NCI-H1105 treated with DMSO at 0.1 percent for 48 hours (cell line): ENCODE results near the gene PRMT1.

Source experiments
- DNase-seq: peaks from one replicate; lab custom pipeline; 2025; lab: John Stamatoyannopoulos, UW

Gene PRMT1

DNA sequence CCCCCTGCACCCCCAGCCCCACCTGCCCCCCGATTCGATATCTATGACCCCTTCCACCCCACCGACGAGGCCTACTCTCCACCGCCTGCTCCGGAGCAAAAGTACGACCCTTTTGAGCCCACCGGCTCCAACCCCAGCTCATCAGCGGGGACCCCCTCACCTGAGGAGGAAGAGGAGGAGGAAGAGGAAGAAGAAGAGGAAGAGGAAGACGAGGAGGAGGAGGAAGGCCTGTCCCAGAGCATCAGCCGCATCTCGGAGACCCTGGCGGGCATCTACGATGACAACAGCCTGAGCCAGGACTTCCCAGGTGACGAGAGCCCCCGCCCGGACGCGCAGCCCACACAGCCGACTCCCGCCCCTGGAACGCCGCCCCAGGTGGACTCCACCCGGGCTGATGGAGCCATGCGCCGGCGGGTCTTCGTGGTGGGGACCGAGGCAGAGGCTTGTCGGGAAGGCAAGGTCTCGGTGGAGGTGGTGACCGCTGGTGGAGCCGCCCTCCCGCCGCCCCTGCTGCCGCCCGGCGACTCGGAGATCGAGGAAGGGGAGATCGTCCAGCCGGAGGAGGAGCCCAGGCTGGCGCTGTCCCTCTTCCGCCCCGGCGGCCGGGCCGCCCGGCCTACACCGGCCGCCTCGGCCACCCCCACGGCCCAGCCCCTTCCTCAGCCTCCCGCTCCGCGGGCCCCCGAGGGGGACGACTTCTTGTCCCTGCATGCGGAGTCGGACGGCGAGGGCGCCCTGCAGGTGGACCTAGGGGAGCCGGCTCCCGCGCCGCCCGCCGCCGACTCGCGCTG lies 25.8 kb upstream of the PRMT1 start:
- no peak for DNase-seq

DNA sequence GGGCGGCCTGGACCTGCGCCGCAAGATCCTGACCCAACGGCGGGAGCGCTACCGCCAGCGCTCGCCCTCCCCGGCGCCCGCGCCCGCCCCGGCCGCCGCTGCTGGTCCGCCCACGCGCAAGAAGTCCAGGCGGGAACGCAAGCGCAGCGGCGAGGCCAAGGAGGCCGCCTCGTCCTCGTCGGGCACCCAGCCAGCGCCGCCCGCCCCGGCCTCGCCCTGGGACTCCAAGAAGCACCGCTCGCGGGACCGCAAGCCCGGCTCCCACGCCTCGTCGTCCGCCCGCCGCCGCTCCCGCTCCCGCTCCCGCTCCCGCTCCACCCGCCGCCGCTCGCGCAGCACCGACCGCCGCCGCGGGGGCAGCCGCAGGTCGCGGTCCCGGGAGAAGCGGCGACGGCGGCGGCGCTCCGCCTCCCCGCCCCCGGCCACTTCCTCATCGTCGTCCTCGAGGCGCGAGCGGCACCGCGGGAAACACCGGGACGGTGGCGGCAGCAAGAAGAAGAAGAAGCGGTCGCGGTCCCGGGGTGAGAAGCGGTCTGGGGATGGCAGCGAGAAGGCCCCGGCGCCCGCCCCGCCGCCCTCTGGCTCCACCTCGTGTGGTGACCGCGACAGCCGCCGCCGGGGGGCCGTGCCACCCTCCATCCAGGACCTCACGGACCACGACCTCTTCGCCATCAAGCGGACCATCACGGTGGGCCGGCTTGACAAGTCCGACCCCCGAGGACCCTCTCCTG lies 25.1 kb upstream of the PRMT1 start:
- no peak for DNase-seq

DNA sequence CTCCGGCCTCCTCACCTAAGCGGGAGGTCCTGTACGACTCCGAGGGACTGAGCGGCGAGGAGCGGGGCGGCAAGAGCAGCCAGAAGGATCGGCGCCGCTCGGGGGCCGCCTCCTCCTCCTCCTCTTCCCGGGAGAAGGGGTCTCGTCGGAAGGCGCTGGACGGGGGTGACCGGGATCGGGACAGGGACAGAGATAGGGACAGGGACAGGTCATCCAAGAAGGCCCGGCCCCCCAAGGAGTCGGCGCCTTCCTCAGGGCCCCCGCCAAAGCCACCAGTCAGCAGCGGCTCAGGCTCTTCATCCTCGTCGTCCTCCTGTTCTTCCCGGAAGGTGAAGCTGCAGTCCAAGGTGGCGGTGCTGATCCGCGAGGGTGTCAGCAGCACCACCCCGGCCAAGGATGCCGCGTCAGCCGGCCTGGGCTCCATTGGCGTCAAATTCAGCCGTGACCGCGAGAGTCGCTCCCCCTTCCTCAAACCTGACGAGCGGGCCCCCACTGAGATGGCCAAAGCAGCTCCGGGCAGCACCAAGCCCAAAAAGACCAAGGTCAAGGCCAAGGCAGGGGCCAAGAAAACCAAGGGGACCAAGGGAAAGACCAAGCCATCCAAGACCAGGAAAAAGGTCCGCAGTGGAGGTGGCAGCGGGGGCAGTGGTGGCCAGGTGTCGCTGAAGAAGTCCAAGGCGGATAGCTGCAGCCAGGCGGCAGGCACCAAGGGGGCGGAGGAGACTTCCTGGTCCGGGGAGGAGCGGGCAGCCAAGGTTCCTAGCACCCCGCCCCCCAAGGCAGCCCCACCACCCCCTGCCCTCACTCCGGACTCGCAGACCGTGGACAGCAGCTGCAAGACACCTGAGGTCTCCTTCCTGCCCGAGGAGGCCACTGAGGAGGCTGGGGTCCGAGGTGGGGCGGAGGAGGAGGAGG lies 24.3 kb upstream of the PRMT1 start:
- no peak for DNase-seq

DNA sequence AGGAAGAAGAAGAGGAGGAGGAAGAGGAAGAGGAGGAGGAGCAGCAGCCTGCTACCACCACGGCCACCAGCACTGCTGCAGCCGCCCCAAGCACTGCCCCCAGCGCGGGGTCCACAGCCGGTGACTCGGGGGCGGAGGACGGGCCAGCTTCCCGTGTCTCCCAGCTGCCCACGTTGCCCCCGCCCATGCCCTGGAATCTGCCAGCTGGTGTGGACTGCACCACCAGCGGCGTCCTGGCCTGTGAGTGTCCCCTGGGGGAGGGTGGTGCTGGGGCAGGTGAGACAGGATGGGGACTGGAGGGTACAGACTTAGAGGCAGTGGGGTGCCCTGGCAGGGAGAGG lies 23.6 kb upstream of the PRMT1 start:
- no peak for DNase-seq

DNA sequence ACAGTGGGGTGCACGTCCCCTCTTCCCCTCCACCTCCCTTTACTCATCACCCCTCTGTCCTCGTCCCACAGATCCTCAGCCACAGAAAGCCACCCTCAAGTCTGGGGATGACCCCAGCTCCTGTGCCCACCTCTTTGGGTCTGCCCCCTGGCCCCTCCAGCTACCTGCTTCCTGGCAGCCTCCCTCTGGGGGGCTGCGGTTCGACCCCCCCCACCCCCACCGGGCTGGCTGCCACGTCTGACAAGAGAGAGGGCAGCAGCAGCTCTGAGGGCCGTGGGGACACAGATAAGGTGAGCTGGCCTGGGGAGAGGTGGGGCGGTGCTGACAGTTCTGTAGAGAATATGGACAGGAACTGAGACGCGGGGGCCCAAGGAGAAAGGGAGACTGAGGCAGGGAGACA lies 22.5 kb upstream of the PRMT1 start:
- DNase-seq, result no peak

DNA sequence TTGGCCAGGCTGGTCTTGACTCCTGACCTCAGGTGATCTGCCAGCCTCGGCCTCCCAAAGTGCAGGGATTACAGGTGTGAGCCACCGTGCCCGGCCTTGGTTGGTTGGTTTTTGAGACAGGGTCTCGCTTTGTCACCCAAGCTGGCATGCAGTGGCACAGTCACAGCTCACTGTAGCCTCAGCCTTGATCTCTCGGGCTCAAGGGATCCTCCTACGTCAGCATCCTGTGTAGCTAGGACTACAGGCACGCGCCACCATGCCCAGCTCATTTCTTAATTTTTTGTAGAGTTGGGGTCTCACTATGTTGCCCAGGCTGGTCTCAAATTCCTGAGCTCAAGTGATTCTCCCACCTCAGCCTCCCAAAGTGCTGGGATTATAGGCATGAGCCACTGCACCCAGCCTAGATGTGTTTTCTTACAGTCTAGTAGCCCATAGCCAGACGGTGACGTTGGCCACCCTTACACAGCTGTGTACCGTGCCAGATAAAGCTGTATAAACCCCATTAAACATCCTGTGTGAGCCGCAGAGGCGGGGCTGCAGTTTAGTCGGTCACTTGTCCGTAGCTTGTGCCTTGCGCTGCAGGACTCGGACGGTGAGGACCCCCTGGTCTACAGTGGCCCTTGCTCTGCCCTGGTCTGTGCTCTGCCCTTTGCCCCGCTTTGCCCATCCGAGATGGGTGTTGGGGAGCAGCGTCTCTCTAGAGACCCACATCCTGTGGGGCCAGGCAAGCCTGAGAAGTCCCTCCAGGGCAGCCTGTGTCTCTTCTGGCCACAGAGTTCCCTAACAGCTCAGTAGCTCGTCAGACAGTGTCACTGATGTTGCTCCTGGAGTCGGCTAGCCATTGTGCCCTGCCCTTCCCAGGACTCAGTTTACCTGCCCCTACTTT lies 21.3 kb upstream of the PRMT1 start:
- no peak for DNase-seq

DNA sequence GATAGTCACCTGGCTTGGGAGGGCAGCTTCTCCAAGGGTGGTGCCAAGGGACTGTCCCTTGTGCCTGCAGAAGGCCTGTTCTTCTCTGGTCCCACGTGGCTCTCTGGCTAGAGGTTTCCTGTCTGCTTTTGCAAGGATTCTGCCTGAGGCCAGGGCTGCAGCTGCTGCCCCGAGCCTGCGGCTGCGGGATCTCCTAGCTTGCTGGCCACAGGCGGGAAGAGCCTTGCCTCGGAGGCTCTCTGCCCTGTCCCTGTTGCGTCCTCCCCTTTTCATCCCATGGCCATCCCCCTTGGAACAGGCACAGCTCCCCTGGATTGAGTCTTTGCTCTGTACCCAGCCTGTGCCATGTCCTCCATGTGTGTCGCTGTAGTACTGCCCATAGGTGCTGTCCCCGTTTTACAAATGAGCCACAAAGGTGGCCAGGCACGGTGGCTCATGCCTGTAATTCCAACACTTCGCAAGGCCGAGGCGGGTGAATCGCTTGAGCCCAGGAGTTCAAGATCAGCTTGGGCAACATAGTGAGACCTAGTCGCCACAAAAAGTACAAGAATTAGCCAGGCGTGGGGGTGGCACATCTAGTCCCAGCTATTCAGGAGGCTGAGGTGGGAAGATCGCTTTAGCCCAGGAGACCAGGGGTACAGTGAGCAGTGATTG lies 20.5 kb upstream of the PRMT1 start:
- DNase-seq, result no peak

DNA sequence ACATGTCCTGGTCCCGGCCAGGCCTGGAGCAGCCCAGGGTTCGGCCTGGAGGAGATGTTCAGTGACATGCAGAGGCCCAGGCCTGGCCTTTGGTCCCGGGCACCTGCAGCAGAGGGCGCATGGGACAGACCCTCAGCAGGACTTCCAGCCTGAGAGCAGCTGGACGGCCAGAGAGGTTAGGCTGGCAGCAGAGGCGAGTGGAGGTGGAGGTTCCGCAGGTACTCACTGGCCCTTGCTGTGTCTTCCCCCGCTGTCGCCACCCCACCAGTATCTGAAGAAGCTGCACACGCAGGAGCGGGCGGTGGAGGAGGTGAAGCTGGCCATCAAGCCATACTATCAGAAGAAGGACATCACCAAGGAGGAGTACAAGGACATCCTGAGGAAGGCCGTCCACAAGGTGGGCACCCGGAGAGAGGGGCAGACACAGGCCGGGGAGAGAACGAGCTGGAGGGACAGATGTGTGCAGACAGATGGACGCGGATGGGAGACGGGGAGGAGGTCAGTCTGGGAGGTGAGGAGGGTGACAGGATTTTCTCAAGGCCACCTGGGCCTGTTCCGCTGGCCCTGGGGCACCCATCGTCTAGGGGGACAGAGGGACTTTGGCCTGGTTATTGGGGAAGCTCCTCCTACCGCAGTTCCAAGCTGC lies 19.5 kb upstream of the PRMT1 start:
- no peak for DNase-seq

DNA sequence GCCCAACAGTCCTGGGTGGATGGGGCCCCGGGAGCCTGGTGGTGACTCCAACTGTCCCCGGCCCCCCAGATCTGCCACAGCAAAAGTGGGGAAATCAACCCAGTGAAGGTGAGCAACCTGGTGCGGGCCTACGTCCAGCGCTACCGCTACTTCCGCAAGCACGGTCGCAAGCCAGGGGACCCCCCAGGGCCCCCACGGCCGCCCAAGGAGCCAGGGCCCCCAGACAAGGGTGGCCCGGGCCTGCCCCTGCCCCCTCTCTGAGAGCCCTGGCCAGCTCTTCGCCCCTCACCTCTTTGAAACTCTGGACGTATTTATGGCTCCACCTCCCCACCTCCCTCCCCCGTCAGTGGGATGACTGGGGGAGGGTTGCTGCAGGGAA lies 18.9 kb upstream of the PRMT1 start:
- DNase-seq, result no peak

DNA sequence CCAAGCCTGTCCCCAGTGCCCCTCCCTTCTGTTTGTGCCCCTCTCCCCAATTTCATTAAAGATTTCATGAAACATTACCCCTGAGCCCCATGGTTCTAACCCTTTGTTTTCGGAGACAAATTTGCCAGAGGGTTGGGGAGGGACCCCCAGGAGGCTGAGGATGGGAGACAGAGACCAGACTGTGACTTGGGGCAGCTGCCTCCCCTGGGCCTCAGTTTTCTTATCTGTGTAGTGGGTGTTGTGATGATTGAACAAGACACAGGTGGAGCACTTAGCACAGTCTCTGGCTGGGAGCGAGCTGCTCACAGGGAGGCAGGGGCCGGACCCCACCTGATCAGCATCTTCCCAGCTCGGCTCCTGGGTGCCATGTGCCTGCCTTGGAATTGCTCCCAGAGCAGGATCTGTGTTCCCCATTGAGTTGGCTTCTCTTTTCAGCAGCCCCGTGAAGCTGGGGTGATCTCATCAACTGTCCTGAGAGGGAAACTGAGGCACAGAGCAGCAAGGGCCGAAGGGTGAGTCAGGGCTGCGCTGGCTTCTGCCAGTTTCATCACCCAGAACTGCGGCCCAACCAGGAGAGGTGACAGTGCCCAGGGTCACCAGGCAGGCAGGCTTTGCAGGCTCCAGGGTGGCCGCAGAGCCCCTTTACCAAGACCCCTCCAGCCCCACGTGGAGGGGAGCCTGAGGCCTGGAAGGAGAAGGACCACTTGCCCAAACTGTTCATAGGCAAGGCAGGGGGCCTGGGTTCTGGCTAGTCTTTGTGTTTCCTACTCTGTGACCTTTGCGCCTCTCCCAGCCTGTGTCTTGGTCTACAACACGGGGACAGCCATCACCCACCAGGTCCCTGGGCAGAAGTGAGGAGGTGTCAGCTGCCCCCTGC lies 18.3 kb upstream of the PRMT1 start:
- DNase-seq, result no peak

DNA sequence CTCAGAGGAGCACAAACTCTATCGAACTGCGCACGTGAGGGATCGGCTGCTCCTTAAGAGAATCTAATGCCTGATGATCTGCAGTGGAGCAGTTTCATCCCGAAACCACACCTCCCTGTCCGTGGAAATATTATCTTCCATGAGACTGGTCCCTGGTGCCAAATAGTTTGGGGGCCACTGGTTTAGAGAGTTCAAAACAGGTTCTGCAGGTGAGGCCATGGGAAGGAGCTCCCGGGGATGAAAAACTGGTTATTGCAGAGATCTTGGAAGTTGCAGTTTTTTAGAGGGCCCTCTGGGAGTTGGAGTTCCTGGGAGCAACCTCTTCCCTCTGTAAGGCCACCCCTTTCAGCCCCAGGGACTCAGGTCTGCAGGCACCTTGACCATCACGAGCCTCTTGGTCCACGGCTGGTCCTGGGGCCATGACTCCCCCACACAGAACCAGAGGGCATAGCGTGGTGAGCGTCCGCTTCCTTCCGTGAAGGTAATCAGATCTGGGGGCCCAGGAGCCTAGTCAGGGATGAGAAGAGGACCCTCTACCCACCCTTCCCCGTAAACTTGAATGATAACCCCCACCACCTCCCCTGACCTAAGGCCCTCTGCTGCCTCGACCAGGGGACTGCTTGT lies 16.6 kb upstream of the PRMT1 start:
- DNase-seq, result no peak

DNA sequence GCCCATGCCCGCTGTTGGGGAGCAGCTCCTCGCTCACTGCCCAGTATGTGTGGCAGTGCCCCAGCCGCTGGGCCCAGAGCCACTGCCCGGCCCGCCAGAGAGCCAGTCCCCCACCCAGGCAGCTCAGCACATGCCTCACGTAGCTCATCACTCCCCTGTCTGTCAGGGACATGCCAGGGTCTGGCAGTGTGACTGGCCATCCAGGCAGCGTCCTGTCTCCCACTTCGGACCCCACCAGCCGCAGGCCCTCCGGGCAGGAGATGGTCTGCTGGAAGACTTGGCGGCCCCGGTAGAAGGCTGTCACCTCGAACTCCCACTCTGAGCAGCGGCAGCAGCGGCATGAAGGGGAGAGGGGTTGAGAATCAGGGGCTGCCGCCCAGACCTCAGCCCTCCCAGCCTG lies 15.1 kb upstream of the PRMT1 start:
- no peak for DNase-seq

DNA sequence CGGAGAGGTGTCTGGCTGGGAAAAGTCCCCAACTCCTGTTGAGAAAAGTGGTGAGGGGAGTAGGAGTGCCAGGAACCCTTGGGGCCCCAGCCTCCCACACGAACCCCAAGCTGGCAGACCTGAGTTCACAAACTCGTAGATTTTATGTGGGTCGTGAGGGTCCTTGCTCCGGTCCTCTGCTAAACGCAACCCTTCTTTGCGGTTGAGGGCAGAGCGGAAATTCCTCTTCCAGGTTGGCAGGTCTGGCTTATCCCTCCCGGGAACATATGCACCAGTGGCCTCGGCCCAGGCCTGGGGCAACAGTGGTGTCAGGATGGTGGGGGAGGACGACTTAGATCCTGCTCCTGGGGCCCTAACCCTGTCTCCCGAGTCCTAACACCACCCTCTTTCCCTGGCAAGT lies 13.8 kb upstream of the PRMT1 start:
- DNase-seq, result no peak

DNA sequence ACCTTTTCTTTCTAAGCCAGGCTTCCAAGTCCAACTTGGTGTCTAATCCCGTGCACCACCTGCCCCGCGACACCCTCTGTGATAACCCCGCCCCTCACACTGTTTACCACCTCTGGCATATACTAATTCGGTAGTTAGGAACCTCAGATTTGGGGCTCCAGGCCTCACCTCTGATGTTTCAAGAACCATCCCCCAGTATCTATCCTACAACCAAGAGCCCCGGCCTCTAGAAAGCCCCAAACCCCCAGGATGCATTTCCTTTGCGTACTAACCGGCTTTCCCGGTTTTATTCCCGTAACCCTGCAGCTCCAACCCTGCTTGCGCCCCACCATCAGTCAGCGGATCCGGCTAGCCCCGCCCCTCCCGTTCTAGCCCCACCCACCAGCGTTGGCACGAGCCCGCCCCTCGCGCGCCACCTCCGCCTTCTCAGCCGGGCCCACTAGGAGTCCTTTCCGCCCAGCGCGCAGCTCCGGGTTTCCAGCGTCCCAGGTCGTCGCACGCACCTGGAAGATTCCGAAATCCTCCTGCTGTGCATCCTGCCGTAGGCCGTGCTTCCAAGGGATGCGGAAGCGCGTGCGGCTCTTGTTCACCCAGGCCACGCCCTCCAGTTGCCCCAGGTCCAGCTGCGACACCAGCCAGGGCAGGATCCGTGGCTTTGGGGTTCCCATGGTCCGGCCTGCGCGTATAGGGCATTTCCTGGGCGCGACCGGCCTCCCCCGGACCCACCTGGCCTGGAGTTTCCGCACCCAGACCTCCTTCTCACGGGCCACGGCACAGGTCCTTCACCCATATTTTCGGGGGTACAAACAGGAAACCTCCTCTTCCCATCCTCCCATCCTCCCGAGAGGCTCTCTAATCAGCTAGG lies 12.7 kb upstream of the PRMT1 start:
- peak; percentile 82 for DNase-seq

DNA sequence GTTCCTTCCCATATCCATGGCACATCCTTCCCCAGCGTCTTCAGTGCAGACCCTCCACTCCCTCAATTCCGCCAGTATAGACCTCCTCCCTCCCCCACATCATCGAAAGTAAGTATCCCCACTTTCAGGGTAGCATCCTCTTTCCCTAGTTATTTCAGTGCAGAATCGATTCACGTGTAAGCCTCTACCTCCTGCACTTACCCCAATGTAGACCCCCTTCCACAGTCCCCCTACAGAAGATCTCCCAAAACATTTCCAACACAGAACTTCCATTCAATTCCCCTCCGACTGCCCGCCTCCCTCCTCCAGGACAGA lies 12.1 kb upstream of the PRMT1 start:
- DNase-seq, result no peak

DNA sequence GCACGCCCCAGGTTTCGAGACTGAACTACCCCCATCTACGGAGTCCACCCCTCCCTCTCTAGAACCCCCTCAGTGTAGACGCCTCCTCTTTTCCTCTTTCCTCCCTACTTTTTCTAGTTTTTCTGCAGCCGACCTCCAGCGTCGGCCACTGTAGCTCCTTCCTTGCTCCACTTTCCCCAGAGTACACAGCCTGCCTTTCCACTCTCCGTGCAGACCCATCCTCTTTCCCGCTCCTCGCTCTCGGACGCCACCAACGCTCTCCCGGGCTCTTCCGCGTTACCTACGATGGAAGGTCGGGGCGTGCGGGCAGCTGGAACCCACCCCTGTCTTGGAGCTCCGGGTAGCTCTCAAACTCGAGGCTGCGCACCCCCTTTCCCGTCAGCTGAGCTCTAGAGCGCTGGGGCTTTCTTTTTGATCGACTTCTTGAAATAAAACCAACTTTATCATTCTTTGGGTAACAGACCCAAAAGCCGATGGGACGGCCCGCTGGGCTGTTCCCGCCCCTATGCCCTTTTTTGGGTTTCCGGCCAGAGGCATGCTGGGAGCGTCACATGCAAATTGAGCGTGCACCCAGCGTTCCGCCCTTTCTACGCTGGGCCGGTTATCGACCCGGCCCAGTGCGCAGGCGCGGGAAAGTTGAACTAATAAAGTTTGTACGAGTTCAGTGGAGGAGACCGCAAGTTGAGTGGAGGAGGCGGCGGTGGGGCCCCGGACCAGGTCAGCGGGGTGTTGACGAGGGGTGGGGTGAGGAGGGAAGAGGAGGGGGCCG lies 11.5 kb upstream of the PRMT1 start, which contains the start of the genes BCL2L12 and IRF3:
Gene BCL2L12, plus strand, starts transcription at position 583 of the 769 bp plus-strand sequence. CDS start 760 bp downstream, outside the sequence.
Gene IRF3, minus strand, starts transcription at position 507 of the 769 bp plus-strand sequence. CDS start 1,019 bp downstream, outside the sequence.
- peak; percentile 88 for DNase-seq

DNA sequence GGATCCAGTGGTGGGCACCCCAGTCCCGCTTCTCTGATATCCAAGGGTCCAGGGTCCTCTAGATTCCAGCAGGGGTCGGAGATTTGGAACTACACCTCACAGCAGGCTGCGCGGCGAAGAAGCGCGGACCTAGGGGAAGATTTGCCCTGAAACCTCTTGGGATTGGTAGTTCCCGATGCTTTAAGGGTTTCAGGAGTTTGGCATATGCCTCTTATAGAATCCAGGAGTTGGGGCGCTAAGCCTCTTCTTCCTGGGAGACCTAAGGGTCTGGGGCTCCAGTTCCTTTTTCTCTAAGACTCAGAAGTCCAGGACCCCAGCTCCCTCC lies 11.0 kb upstream of the PRMT1 start:
- no peak for DNase-seq

DNA sequence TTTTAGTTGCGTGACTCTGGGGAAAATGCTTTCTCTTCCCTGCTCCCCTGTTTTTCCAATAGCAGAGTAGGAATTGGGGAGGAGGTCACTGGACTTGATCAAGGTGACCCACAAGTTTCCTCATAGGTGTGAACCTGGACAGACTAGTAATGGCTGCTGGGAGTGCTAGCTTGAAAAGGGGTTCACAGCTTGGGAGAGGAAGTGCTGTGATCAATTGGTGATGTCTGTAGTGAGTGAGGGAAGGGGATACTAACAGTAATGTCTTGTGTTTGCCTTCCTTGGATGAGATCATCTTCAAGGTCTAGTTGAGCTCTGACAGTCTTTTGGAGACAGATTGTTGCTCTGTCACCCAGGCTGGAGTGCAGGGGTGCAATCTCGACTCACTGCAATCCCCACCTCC lies 9.6 kb upstream of the PRMT1 start:
- DNase-seq, result no peak
